ENCODE measurements around the gene GPR150. TPM values are rescaled to one million over a fixed set of nuclear protein-coding genes. Genes with fewer than 3 reads are reported as not detected.

GPR150 gene
- total RNA-seq, 1 experiment from 2014 or later: 0.17 TPM

GRCh38 chr5:95654196-95654595, 34.3 kb downstream of the GPR150 start:
- Mint-ChIP-seq H3K4me1 (ENCODE audit: low read depth, unreplicated experiment) (peaks cover 8% of the 10 kb centered on the region), H3K4me3 (ENCODE audit: low read depth, unreplicated experiment) (no peak overlapping the region), H3K36me3 (ENCODE audit: insufficient read depth, unreplicated experiment) (no peaks in the 10 kb centered on the region), H3K27me3 (ENCODE audit: unreplicated experiment) (no peaks in the 10 kb centered on the region), H3K27ac (ENCODE audit: unreplicated experiment) (no peak overlapping the region), H3K9me3 (ENCODE audit: low read depth, unreplicated experiment) (no peaks in the 10 kb centered on the region)
- CTCF ChIA-PET: no interaction called here
- intact Hi-C loops (cut with micrococcal nuclease; ENCODE audit: unreplicated experiment): no loop called here
- BruUV-seq (replicated peaks): no TSS peak
- DNase-seq: no peak
- TF ChIP-seq CTCF (IDR thresholded peaks at IDR 0.05; ENCODE audit: unreplicated experiment): no peak

DNA sequence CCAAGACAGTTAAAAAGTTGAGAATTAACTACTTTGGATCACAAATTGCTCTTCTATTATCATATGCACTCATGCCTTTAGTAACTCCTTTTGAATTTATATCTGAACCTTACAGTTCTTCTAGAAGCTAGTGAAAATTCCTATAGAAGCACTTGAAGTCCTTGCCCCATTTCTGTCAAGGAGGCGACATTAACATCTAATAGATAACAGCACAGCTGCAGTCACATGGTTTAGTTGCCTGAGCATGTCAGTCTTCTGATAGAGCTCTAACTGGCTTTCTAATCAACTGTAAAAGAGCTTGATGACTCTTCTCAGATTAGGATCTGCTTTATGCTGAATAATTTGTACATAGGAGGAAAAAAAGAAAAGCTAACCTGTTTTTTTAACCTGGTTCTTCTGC, 35.7 kb downstream of the GPR150 start:
- Mint-ChIP-seq H3K27me3 (ENCODE audit: unreplicated experiment) (no peaks in the 10 kb centered on the region), H3K36me3 (ENCODE audit: insufficient read depth, unreplicated experiment) (no peaks in the 10 kb centered on the region), H3K9me3 (ENCODE audit: low read depth, unreplicated experiment) (no peaks in the 10 kb centered on the region), H3K4me1 (ENCODE audit: low read depth, unreplicated experiment) (no peaks in the 10 kb centered on the region), H3K4me3 (ENCODE audit: low read depth, unreplicated experiment) (no peak overlapping the region), H3K27ac (ENCODE audit: unreplicated experiment) (no peak overlapping the region)
- intact Hi-C loops (cut with micrococcal nuclease; ENCODE audit: unreplicated experiment): no loop called here
- no TSS peak for BruUV-seq (replicated peaks)
- DNase-seq: no peak
- no peak for TF ChIP-seq CTCF (IDR thresholded peaks at IDR 0.05; ENCODE audit: unreplicated experiment)
- CTCF ChIA-PET: interaction anchor here (1.1 kb wide), 1 partner anchor 9 kb away, joined by 3 read pairs; the partner anchor contains the start of gene RFESD

DNA sequence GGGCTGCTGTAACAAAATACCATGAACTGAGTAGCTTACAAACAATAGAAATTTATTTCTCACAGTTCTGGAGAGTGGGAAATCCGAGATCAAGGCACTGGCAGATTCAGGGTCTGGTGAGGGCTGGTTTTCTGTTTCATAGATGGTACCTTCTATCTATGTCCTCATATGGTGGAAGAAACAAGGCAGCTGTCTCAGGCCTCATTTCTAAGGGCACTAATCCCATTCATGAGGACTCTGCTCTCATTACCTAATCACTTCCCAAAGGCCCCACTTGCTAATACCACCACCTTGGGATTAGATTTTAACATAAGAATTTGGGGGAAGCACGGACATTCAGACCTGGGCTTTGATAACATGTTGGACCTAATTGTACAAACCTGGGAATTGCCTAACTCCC, 40.2 kb downstream of the GPR150 start:
- Mint-ChIP-seq H3K27me3 (ENCODE audit: unreplicated experiment) (no peaks in the 10 kb centered on the region), H3K4me1 (ENCODE audit: low read depth, unreplicated experiment) (no peaks in the 10 kb centered on the region), H3K27ac (ENCODE audit: unreplicated experiment) (no peak overlapping the region), H3K4me3 (ENCODE audit: low read depth, unreplicated experiment) (no peak overlapping the region), H3K36me3 (ENCODE audit: insufficient read depth, unreplicated experiment) (no peaks in the 10 kb centered on the region), H3K9me3 (ENCODE audit: low read depth, unreplicated experiment) (no peaks in the 10 kb centered on the region)
- no peak for DNase-seq
- intact Hi-C loops (cut with micrococcal nuclease; ENCODE audit: unreplicated experiment): no loop called here
- TF ChIP-seq CTCF (IDR thresholded peaks at IDR 0.05; ENCODE audit: unreplicated experiment): no peak
- no TSS peak for BruUV-seq (replicated peaks)
- CTCF ChIA-PET: no interaction called here

- TF ChIP-seq CTCF (IDR thresholded peaks at IDR 0.05; ENCODE audit: unreplicated experiment): no peak
- Mint-ChIP-seq H3K27me3 (ENCODE audit: unreplicated experiment) (no peaks in the 10 kb centered on the region), H3K4me3 (ENCODE audit: low read depth, unreplicated experiment) (no peak overlapping the region), H3K36me3 (ENCODE audit: insufficient read depth, unreplicated experiment) (no peaks in the 10 kb centered on the region), H3K27ac (ENCODE audit: unreplicated experiment) (no peak overlapping the region), H3K9me3 (ENCODE audit: low read depth, unreplicated experiment) (no peaks in the 10 kb centered on the region), H3K4me1 (ENCODE audit: low read depth, unreplicated experiment) (no peaks in the 10 kb centered on the region)
- no peak for DNase-seq
- intact Hi-C loops (cut with micrococcal nuclease; ENCODE audit: unreplicated experiment): no loop called here
- BruUV-seq (replicated peaks): no TSS peak
- CTCF ChIA-PET: no interaction called here
These were observed 43.1 kb downstream of the GPR150 start for GRCh38 chr5:95662946-95663345.

All from Calu3 (cell line).